Posterior vena cava (tissue), 2 donors: Measurements from ENCODE around the gene CMTM6. TPM values are rescaled to one million over a fixed set of nuclear protein-coding genes. Genes with fewer than 3 reads are reported as not detected.

Source experiments
- DNase-seq: peaks from one replicate; pipeline ENCODE4 v3.0.0-alpha.2; 2020; ENCODE audit warnings: low spot score
- intact Hi-C, 2 donors: fragments of 100-400 bp; cut with DNase I; formaldehyde crosslinking; loops; one replicate each; pipeline versions ENCODE4 v1.14.1 to v1.14.2; 2022 to 2023
- microRNA-seq, 2 donors: library from miRNA; unstranded; fragments of <30 nt; microRNA quantifications; one replicate each; pipeline ENCODE4 v1.2.0, GENCODE V29; 2020 to 2021; ENCODE audit warnings: borderline microRNAs expressed in 2 of 2
- total RNA-seq, 2 donors: library from RNA; stranded (reverse); fragmentation: NEBNext Ultra II Directional; extraction: Animal tissue kit (Norgen Biotek cat#: 25700); gene quantifications; one replicate each; pipeline ENCODE4 v1.2.1, GENCODE V29; 2021
- donor health status: DM: yes; HTN: yes; CAD: no.
- donor health status: DM: yes; HTN: yes; CAD: no.

Gene CMTM6
- total RNA-seq, 2 donors from 2014 or later: 31.7 to 32.0 TPM

- intact Hi-C loops: no loop called here
- DNase-seq: no peak
Observed at GRCh38 chr3:32432711-32433530, 69.7 kb downstream of the CMTM6 start.

- intact Hi-C loops: no loop called here
- no peak for DNase-seq
Observed at GRCh38 chr3:32432045-32432710, 70.5 kb downstream of the CMTM6 start.

DNA sequence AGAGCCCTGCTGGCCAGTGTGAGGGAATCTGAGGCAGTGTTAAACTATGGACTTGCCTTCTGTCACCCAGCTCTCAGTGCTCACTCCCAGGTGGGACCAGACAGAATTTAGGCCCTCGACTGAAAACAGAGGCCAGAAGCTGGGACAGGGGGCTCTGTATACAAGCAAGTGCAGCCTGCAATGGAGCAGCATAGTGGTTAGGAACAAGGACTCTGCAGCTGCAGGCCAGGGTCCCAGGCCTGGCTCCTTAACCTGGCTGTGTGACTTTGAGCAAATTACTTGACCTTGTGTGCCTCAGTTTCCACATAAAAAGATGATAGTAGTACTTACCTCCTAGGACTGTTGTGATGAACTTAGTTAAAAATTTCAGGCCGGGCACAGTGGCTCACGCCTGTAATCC, 71.2 kb downstream of the CMTM6 start:
- DNase-seq: no peak
- intact Hi-C loops: no loop called here

Small RNA genes lying within 50 kb of the gene (microRNA-seq; reads per million reads assigned to microRNA genes)
- 0 to 0.52 reads per million in 2 donors for gene MIR548AY

Other genes starting within 250 kb of the CMTM6 start
- 10 to 100 TPM in 1 of 2 donors, 1 to 10 TPM in 1; 9.2 to 10.7 TPM for gene CMTM7, start 111.0 kb downstream of the CMTM6 start, total RNA-seq
- 10 to 100 TPM; 33.5 to 42.4 TPM for gene DYNC1LI1, start 68.0 kb upstream of the CMTM6 start, total RNA-seq
- 10 to 100 TPM; 20.0 to 26.5 TPM for gene CNOT10, start 182.3 kb upstream of the CMTM6 start, total RNA-seq